ENCODE measurements around the gene SRRM3. TPM values are rescaled to one million over a fixed set of nuclear protein-coding genes. Genes with fewer than 3 reads are reported as not detected.
"Not testable (repeated sequence)": the region's sequence is repeated elsewhere in the genome, so short reads cannot be mapped to it uniquely, and the experiment has no call there.

SRRM3 gene
- total RNA-seq, 1 donor from 2014 or later: 2.2 TPM

GRCh38 chr7:76310102-76310957 is 108.6 kb downstream of the SRRM3 start:
- H3F3A ChIP-seq (ENCODE audit: low read depth): peaks cover 6% of the 10 kb centered on the region
- H3K4me3 Mint-ChIP-seq: no peak overlapping the region
- peak overlapping the region; percentile 91 for H3K27ac Mint-ChIP-seq
- H3K79me2 ChIP-seq (ENCODE audit: low read depth): no peaks in the 10 kb centered on the region
- no peak overlapping the region for H3K27ac ChIP-seq
- no peaks in the 10 kb centered on the region for H3K36me3 ChIP-seq
- no peaks in the 10 kb centered on the region for H4K20me1 ChIP-seq (ENCODE audit: low read depth)
- H3K4me2 ChIP-seq: no peak overlapping the region
- H3K27me3 Mint-ChIP-seq (ENCODE audit: insufficient read depth, low read depth): peaks cover 16% of the 10 kb centered on the region
- no peaks in the 10 kb centered on the region for H3K9me3 Mint-ChIP-seq
- H3K36me3 Mint-ChIP-seq: no peaks in the 10 kb centered on the region
- no peaks in the 10 kb centered on the region for H3K27me3 ChIP-seq
- H3K4me1 Mint-ChIP-seq: peaks cover 27% of the 10 kb centered on the region
- no peak overlapping the region for H3K9ac ChIP-seq
- no peak overlapping the region for H3K4me3 ChIP-seq
- H3K9me3 ChIP-seq (ENCODE audit: low read depth): no peaks in the 10 kb centered on the region
- peaks cover 12% of the 10 kb centered on the region for H3K4me1 ChIP-seq
- no peak overlapping the region for H2AFZ ChIP-seq (replicated peaks)
- DNase-seq (ENCODE audit: low spot score): no peak
- TF ChIP-seq, protein P1, sequence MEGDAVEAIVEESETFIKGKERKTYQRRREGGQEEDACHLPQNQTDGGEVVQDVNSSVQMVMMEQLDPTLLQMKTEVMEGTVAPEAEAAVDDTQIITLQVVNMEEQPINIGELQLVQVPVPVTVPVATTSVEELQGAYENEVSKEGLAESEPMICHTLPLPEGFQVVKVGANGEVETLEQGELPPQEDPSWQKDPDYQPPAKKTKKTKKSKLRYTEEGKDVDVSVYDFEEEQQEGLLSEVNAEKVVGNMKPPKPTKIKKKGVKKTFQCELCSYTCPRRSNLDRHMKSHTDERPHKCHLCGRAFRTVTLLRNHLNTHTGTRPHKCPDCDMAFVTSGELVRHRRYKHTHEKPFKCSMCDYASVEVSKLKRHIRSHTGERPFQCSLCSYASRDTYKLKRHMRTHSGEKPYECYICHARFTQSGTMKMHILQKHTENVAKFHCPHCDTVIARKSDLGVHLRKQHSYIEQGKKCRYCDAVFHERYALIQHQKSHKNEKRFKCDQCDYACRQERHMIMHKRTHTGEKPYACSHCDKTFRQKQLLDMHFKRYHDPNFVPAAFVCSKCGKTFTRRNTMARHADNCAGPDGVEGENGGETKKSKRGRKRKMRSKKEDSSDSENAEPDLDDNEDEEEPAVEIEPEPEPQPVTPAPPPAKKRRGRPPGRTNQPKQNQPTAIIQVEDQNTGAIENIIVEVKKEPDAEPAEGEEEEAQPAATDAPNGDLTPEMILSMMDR (IDR thresholded peaks at IDR 0.05): no peak
- TF ChIP-seq EZH2phosphoT487 (IDR thresholded peaks at IDR 0.05): no peak

- H3K4me3 ChIP-seq; DNase-seq (ENCODE audit: low spot score); H3K36me3 Mint-ChIP-seq; H3K4me1 ChIP-seq; H4K20me1 ChIP-seq (ENCODE audit: low read depth); H3K4me2 ChIP-seq; H3K27ac ChIP-seq; H2AFZ ChIP-seq (replicated peaks); H3K27me3 ChIP-seq; H3K36me3 ChIP-seq; H3K9ac ChIP-seq; H3K27ac Mint-ChIP-seq; H3K79me2 ChIP-seq (ENCODE audit: low read depth); H3F3A ChIP-seq (ENCODE audit: low read depth); H3K9me3 ChIP-seq (ENCODE audit: low read depth); H3K4me3 Mint-ChIP-seq; H3K9me3 Mint-ChIP-seq: not testable (repeated sequence)
- Mint-ChIP-seq H3K4me1 (peaks cover 18% of the 10 kb centered on the region), H3K27me3 (ENCODE audit: insufficient read depth, low read depth) (peaks cover 16% of the 10 kb centered on the region)
Measured at GRCh38 chr7:76311838-76312237, 110.1 kb downstream of the SRRM3 start.

DNA sequence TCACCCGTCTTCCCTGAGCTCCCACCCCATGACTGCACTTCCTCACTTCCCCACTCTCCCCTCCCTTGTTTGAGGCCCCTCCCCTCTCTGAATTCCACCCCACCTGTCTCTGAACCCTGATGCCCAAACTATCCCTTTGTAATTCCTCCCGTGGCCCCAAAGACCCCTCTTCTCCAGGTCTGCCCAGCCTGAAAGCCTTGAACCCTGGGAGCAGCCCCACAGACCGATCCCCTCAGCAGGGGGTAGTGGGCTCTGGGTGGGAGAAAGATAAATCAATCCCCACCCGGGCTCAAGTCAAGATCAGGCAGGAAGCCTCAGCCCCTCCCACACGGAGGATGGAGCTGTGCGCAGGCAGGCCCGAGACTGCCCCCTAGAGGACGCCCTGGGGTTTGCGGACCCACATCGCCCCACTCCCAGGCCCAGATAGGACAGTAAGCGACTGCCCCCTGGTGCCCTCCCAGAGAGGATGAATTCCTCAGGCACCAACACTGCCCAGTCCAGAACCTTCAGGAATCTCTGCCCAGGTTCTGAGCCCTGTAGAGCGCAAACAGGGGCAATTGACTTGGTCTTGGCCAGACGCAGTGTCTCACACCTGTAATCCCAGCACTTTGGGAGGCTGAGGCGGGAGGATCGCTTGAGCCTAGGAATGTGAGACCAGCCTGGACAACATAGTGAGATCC is 112.5 kb downstream of the SRRM3 start:
- Mint-ChIP-seq H3K9me3 (no peaks in the 10 kb centered on the region), H3K27ac (peak overlapping the region; percentile 63), H3K36me3 (no peaks in the 10 kb centered on the region), H3K4me1 (peaks cover 23% of the 10 kb centered on the region), H3K4me3 (peak overlapping the region; percentile 46), H3K27me3 (ENCODE audit: insufficient read depth, low read depth) (peaks cover 18% of the 10 kb centered on the region)
- no peak overlapping the region for H3K9ac ChIP-seq
- no peaks in the 10 kb centered on the region for H3K9me3 ChIP-seq (ENCODE audit: low read depth)
- H3K27me3 ChIP-seq: no peaks in the 10 kb centered on the region
- no peak overlapping the region for H3K27ac ChIP-seq
- peaks cover 13% of the 10 kb centered on the region for H3K4me1 ChIP-seq
- peak; percentile 95 for DNase-seq (ENCODE audit: low spot score)
- no peaks in the 10 kb centered on the region for H3K36me3 ChIP-seq
- no peak for TF ChIP-seq EZH2phosphoT487 (IDR thresholded peaks at IDR 0.05)
- TF ChIP-seq, protein P1 (IDR thresholded peaks at IDR 0.05): peak; percentile 100
- peaks cover 23% of the 10 kb centered on the region for H3F3A ChIP-seq (ENCODE audit: low read depth)
- no peak overlapping the region for H3K4me3 ChIP-seq
- H4K20me1 ChIP-seq (ENCODE audit: low read depth): peaks cover 3% of the 10 kb centered on the region
- H3K79me2 ChIP-seq (ENCODE audit: low read depth): peaks cover 4% of the 10 kb centered on the region
- H3K4me2 ChIP-seq: peak overlapping the region; percentile 48
- no peak overlapping the region for H2AFZ ChIP-seq (replicated peaks)

DNA sequence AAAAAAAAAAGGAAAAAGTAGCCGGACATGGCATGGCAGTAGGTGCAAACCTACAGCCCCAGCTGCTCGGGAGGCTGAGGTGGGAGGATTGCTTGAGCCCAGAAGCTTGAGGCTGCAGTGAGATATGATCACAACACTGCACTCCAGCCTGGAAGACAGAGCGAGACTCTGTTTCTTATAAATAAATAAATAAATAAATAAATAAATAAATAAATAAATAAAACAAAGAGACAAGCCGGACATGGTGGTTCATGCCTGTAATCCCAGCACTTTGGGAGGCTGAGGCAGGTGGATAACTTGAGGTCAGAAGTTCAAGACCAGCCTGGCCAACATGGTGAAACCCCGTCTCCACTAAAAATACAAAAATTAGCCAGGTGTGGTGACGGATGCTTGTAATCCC is 113.0 kb downstream of the SRRM3 start:
- not testable (repeated sequence) for H4K20me1 ChIP-seq (ENCODE audit: low read depth); H3K4me3 ChIP-seq; H3K9me3 ChIP-seq (ENCODE audit: low read depth); H3K9ac ChIP-seq; H3K4me2 ChIP-seq; DNase-seq (ENCODE audit: low spot score); H3K36me3 Mint-ChIP-seq; H3K27ac Mint-ChIP-seq; H2AFZ ChIP-seq (replicated peaks); H3K27me3 ChIP-seq; H3K9me3 Mint-ChIP-seq; H3K79me2 ChIP-seq (ENCODE audit: low read depth); H3K27ac ChIP-seq; H3K4me3 Mint-ChIP-seq; H3K36me3 ChIP-seq
- H3K27me3 Mint-ChIP-seq (ENCODE audit: insufficient read depth, low read depth): peaks cover 18% of the 10 kb centered on the region
- peaks cover 29% of the 10 kb centered on the region for H3F3A ChIP-seq (ENCODE audit: low read depth)
- peaks cover 15% of the 10 kb centered on the region for H3K4me1 ChIP-seq
- H3K4me1 Mint-ChIP-seq: peaks cover 24% of the 10 kb centered on the region
